Ishikawa (cell line): Measurements from ENCODE around the gene PPP1R13L.

Experiments
- EP300 ChIP-seq: IDR thresholded peaks from 2 replicates; pipeline ENCODE4 v1.6.1; 2012; ENCODE audit warnings: borderline replicate concordance
- MAX ChIP-seq: IDR thresholded peaks from 2 replicates; pipeline ENCODE4 v1.6.1; 2012
- NFIC ChIP-seq: IDR thresholded peaks from 2 replicates; pipeline ENCODE4 v1.6.1; 2012
- RAD21 ChIP-seq: IDR thresholded peaks from 2 replicates; pipeline ENCODE4 v1.6.1; 2012; ENCODE audit warnings: low read depth
- TAF1 ChIP-seq: IDR thresholded peaks from 2 replicates; pipeline ENCODE4 v1.6.1; 2012; ENCODE audit warnings: low read depth, mild to moderate bottlenecking
- USF1 ChIP-seq: IDR thresholded peaks from 2 replicates; pipeline ENCODE4 v1.6.1; 2012

GRCh38 chr19:45385392-45386221 is 19.3 kb downstream of the PPP1R13L start:
- no peak for TF ChIP-seq USF1
- no peak for TF ChIP-seq EP300
- no peak for TF ChIP-seq NFIC
- no peak for TF ChIP-seq MAX
- no peak for TF ChIP-seq TAF1
- no peak for TF ChIP-seq RAD21
